ENCODE data around the gene SUPT16H.

- TF ChIP-seq POLR2A (IDR thresholded peaks at IDR 0.05) = no peak
- no peak for TF ChIP-seq CTCF (IDR thresholded peaks at IDR 0.05)
Observed at GRCh38 chr14:21369949-21370679, 13.7 kb downstream of the SUPT16H start.

Measured in adrenal gland (tissue), 5 donors.